T-helper 2 cell treated with Interferon-gamma antibody and Interleukin-4, amounts not matched to agents 100 ng/mL and 5 ng/mL, for 36 hours (primary cell): ENCODE data around the gene ZFTA. TPM values are rescaled to one million over a fixed set of nuclear protein-coding genes. Genes with fewer than 3 reads are reported as not detected.

Experiments used
- intact Hi-C: fragments of 100-400 bp; cut with micrococcal nuclease; formaldehyde crosslinking; loops from one replicate; pipeline ENCODE4 v1.15.1; 2023
- total RNA-seq: library from RNA; stranded (reverse); gene quantifications from 2 replicates; pipeline ENCODE4 v1.2.3, GENCODE V29; 2022

ZFTA gene
- total RNA-seq, 1 donor from 2014 or later, result 2.2 TPM

DNA sequence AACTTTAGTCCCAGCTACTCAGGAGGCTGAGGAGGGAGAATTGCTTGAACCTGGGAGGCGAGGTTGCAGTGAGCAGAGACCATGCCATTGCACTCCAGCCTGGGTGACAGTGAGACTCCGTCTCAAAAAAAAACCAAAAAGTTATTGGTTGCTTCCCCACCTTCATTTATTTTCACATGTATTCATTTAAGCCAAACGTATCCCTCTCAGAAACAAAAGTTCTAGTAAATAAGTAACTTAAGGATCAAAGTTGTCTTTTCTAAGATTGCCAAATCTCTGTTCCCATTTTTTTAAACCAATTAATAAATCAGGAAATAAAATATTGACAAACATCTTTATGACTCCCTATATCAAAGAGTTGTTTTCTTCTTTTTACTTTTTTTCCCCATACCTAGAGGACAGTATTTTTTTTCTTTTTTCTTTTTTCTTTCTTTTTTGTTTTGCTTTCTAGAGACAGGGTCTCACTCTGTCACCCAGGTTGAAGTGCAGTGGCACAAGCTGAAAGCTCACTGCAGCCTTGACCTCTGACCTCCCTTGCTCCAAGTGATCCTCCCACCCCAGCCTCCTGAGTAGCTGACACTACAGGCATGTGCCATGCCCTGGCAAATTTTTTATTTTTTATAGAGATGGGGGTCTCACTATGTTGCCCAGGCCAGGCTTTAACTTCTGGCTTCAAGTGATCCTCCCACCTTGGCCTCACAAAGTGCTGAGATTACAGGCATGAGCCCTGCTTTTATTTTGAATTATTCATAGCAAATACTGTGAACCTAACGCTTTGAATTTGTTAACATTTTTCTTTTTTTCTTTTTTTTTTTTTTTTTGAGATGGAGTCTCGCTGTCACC lies 11.4 kb downstream of the ZFTA start:
- intact Hi-C loops, result no loop called here

DNA sequence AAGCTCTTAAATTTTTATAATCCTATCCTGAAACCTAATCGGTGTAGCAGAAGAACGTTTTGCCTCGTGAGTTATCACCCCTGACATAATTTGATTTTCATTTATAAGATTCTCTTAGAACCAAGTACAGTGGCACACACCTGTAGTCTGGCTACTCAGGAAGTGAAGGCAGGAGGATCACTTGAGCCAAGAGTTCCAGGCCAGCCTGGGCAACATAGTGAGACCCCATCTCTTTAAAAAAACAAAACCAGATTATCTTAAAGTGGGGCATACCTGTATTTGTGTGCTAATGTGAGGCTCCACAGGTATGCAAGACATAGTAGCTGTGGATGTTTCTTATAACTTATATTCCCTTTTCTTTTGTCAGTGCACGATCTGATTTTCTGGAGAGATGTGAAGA lies 19.0 kb downstream of the ZFTA start:
- intact Hi-C loops, result no loop called here

DNA sequence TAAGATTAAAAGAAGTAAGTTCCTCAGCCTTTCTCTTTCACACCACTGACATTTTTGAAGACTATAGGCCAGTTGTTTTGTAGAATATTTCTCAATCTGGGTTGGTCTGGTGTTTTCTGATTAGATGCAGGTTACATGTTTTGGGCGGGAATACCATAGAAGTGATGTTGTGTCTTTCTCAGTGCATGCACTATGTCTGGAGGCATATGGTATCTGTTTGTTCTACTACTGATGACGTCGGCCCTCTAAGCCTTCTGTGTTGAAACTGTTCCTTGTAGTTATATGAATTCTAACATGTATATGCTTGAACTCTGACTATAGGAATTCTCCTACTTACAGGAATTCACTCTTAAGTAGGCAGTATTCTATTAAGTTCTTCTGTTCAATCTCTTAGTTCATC lies 21.6 kb downstream of the ZFTA start:
- intact Hi-C loops, result no loop called here

DNA sequence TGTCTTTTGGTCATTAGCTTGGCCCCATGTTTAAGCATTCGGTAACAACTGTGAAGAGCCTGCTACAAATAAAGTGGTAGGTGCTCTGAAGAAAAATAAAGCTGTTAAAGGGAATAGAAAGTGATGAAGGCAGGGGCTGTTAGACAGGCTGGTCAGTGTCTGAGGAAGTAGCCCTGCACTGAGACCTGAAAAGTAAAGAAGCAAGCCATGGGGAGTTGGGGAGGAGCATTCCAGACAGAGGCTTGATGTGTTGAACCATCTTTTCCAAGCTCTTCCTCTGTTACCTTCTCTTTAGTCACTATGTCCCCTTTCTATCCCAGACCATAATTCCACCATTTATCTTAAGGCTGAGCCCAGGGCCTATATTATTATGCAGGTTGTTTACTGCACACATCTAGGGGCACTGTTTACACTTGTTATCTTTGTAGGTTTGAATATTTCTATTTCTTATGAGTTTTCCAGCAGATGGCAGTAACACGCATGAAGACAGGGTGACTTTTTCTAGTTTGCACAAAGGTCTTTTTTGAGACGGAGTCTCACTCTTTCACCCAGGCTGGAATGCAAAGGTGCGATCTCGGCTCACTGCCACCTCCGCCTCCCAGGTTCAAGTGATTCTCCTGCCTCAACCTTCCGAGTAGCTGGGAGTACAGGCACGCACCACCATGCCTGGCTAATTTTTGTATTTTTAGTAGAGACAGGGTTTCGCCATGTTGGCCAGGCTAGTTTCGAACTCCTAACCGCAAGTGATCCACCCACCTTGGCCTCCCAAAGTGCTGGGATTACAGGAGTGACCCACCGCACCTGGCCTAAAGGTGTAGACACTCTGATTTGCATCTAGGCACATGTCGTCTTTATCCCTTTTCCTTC lies 23.0 kb downstream of the ZFTA start:
- intact Hi-C loops, result no loop called here

DNA sequence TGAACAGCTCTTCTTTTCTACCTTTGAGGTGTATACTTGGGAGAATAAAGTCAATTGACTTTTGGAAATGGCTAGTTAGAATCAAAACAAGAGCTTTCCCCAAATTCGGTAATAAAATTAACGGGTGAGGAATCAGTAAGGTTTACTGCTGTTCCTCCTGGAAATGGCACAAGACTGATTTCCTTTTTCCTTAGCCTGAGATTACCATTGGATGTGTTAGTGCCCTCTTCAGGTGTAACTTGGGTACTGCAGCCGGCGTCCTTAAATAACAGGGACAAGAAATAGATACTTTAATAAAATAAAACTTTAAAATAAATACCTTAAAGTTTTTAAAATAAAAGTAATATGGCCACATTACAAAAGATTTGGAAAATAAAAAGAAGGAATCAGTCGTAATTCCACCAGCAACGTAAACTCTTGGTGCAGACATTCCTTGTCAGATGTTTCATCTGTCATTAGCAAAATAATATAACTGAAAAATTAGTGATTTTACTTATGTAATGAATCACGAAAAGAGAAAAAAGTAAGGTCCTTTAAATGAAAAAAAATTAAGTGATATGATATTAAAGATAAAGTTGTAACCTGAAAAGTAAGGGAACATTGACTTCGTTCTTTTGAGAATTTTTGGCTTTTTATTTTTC lies 29.7 kb downstream of the ZFTA start:
- intact Hi-C loops, result loop anchor here (2.0 kb wide), 1 partner anchor 260 kb away; no protein-coding TSS in a partner anchor

DNA sequence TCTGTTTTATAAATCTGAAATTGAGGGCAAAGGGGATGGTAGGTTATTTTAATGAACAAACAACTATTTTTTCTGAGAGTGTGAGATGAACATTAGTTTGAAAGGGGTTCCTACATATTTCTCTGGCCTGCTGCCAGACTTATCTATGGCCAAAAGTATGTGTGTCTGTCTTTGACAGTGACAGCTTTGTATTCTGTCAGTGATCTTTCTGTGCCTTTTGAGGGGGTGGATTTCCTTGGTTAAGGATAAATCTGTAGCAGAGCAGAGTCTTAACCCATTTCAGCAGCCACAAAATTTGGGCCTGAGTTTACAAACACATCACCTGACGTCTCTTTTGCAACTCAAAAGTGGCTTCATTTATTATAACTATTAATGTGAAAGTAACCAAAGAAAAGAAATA lies 30.9 kb downstream of the ZFTA start:
- intact Hi-C loops, result loop anchor here (2.0 kb wide), 1 partner anchor 259 kb away; no protein-coding TSS in a partner anchor

DNA sequence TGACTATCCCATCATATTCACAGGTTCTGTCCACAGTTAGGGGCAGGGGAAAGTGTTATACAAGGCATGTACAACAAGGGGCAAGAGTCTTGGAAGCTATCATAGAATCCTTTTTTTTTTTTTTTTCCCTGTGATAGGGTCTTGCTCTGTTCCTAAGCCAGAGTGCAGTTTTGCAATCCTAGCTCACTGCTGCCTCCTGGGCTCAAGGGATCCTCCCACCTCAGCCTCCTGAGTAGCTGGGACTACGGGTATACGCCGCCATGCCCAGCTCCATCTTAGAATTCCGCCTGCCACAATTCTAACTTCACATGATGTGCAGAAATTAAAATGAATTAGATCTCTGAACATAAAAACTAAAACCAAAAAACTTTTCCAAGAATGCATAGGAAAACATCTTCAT lies 31.7 kb downstream of the ZFTA start:
- intact Hi-C loops, result no loop called here

DNA sequence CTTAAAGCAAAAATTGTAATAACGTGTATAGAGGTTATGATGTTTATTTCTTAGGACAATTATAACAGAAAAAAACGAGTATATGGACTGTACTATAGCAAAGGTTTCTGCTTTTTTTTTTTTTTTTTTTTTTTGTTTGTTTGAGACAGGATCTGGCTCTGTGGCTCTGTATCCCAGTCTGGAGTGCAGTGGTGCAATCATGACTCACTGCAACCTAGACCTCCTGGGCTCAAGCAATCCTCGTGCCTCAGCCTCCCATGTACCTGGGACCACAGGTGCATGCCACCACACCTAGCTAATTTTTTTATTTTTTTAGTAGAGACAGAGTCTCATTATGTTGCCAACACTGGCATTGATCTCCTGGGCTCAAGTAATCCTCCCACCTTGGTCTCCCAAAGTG lies 39.2 kb downstream of the ZFTA start:
- intact Hi-C loops, result no loop called here

DNA sequence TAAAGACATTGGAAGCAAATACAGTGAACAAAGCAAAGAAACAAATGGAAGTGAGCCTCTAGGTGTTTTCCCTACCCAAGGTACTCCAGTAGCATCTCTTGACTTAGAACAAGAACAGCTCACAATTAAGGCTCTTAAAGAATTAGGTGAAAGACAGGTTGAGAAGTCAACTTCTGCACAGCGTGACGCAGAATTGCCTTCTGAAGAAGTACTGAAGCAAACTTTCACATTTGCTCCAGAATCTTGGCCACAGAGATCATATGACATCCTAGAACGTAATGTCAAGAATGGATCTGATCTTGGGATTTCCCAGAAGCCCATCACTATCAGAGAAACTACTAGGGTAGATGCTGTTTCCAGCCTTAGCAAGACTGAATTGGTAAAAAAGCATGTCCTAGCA lies 48.0 kb downstream of the ZFTA start:
- intact Hi-C loops, result no loop called here

DNA sequence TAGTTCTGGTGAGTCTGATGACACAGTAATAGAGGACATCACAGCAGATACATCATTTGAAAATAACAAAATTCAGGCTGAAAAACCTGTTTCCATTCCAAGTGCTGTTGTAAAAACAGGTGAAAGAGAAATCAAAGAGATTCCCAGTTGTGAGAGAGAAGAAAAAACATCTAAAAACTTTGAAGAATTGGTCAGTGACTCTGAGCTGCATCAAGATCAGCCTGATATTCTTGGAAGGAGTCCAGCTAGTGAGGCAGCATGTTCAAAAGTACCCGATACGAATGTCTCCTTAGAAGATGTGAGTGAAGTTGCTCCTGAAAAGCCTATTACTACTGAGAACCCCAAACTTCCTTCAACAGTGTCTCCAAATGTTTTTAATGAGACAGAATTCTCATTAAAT lies 48.6 kb downstream of the ZFTA start:
- intact Hi-C loops, result no loop called here

DNA sequence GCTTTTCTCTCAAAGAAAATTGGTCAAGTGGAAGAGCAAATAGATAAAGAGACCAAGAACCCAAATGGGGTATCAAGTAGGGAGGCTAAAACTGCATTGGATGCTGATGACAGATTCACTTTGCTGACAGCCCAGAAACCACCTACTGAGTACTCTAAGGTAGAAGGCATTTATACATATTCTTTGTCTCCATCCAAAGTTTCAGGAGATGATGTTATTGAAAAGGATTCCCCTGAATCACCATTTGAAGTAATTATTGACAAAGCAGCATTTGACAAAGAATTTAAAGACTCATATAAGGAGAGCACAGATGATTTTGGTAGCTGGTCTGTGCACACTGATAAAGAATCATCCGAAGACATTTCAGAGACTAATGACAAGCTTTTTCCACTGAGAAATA lies 49.6 kb downstream of the ZFTA start:
- intact Hi-C loops, result no loop called here

Other genes with a start within 250 kb of the ZFTA start
- 105 and 109 TPM in 2 replicates for gene PLAAT4, start 232.0 kb downstream of the ZFTA start, total RNA-seq
- gene PLAAT2, start 205.4 kb downstream of the ZFTA start, total RNA-seq, result not detected in 2 replicates
- gene PLAAT3, start 154.3 kb downstream of the ZFTA start, total RNA-seq, result 3.0 and 3.3 TPM in 2 replicates
- 40.5 and 40.8 TPM in 2 replicates for gene ATL3, start 97.4 kb downstream of the ZFTA start, total RNA-seq
- gene RTN3, start 87.3 kb downstream of the ZFTA start, total RNA-seq, result 68.2 and 68.5 TPM in 2 replicates
- gene SPINDOC, start 44.7 kb upstream of the ZFTA start, total RNA-seq, result 50.7 and 52.9 TPM in 2 replicates
- gene MARK2, start 70.3 kb upstream of the ZFTA start, total RNA-seq, result 57.1 and 59.8 TPM in 2 replicates
- gene RCOR2, start 148.4 kb upstream of the ZFTA start, total RNA-seq, result 0.16 and 0.25 TPM in 2 replicates
- 36.9 and 38.0 TPM in 2 replicates for gene NAA40, start 170.2 kb upstream of the ZFTA start, total RNA-seq
- 382 and 383 TPM in 2 replicates for gene COX8A, start 205.8 kb upstream of the ZFTA start, total RNA-seq
- 98.0 and 99.0 TPM in 2 replicates for gene OTUB1, start 217.7 kb upstream of the ZFTA start, total RNA-seq